OCI-LY7 (cell line): ENCODE data around the gene GNAI2. TPM values are rescaled to one million over a fixed set of nuclear protein-coding genes. Genes with fewer than 3 reads are reported as not detected.

ENCODE experiments used
- BruUV-seq: library from RNA; stranded (reverse); fragments of 400-500 nt; replicated peaks from 2 replicates; lab custom pipeline; 2021; lab: Mats Ljungman, UMichigan
- CTCF ChIA-PET: fragments of 300-600 bp; sonication (Branson Sonifier 250); formaldehyde crosslinking; loops from one replicate; lab custom pipeline; 2022; ENCODE audit warnings: antibody characterized with exemption; ENCODE audit not compliant: unreplicated experiment; lab: Charles Lee
- POLR2A ChIA-PET: fragments of 300-600 bp; sonication (Branson Sonifier 250); formaldehyde crosslinking; loops from one replicate; lab custom pipeline; 2022; ENCODE audit warnings: antibody characterized with exemption; lab: Charles Lee
- DNase-seq: peaks from one replicate; pipeline ENCODE4 v3.0.0-alpha.2; 2015; ENCODE audit warnings: low spot score
- H2AFZ ChIP-seq: fragments of 200-600 bp; sonication (generic), shearing (Covaris generic); 2 replicates; pipeline ENCODE4 v1.6.1; 2014; ENCODE audit warnings: mild to moderate bottlenecking, antibody characterized with exemption, low read length, moderate library complexity
- H3K27ac ChIP-seq: fragments of 200-600 bp; sonication (generic); 2 replicates; pipeline ENCODE4 v1.5.1; 2014; ENCODE audit warnings: mixed run types, low read depth, mild to moderate bottlenecking, moderate library complexity, low read length, inconsistent platforms; ENCODE audit not compliant: poor library complexity, severe bottlenecking
- H3K36me3 ChIP-seq: fragments of 200-600 bp; sonication (generic); 2 replicates; pipeline ENCODE4 v1.6.1; 2014; ENCODE audit warnings: mild to moderate bottlenecking, antibody characterized with exemption, low read length, moderate library complexity, mixed read lengths; ENCODE audit not compliant: insufficient read depth
- H3K4me1 ChIP-seq: fragments of 200-600 bp; sonication (generic); 2 replicates; pipeline ENCODE4 v1.5.1; 2014; ENCODE audit warnings: mild to moderate bottlenecking, low read length; ENCODE audit not compliant: insufficient read depth, poor library complexity, severe bottlenecking
- H3K4me2 ChIP-seq: fragments of 200-600 bp; sonication (generic); 2 replicates; pipeline ENCODE4 v1.6.1; 2014; ENCODE audit warnings: mild to moderate bottlenecking, low read length
- H3K4me3 ChIP-seq: fragments of 200-600 bp; sonication (generic); 2 replicates; pipeline ENCODE4 v1.5.1; 2014; ENCODE audit warnings: mild to moderate bottlenecking, low read depth, low read length; ENCODE audit not compliant: poor library complexity, severe bottlenecking
- H3K79me2 ChIP-seq: fragments of 200-600 bp; sonication (generic); 2 replicates; pipeline ENCODE4 v1.6.1; 2016; ENCODE audit warnings: low read depth, mild to moderate bottlenecking, low read length, moderate library complexity, mixed read lengths; ENCODE audit not compliant: insufficient read depth
- H3K9me2 ChIP-seq: fragments of 200-600 bp; sonication (generic); 2 replicates; pipeline ENCODE4 v1.6.1; 2016; ENCODE audit warnings: mild to moderate bottlenecking, low read length, mixed read lengths; ENCODE audit not compliant: insufficient read depth
- H3K9me3 ChIP-seq: fragments of 200-600 bp; sonication (generic); 2 replicates; pipeline ENCODE4 v1.6.1; 2014; ENCODE audit warnings: mild to moderate bottlenecking, mixed run types, low read length, mixed read lengths
- H4K20me1 ChIP-seq: fragments of 200-600 bp; sonication (generic); 2 replicates; pipeline ENCODE4 v1.6.1; 2014; ENCODE audit warnings: mild to moderate bottlenecking, antibody characterized with exemption, low read length, moderate library complexity, mixed read lengths; ENCODE audit not compliant: insufficient read depth
- EZH2phosphoT487 ChIP-seq: fragments of 200-600 bp; sonication (generic); IDR thresholded peaks from 2 replicates; pipeline ENCODE4 v1.6.1; 2018; ENCODE audit warnings: low read depth, borderline replicate concordance, mild to moderate bottlenecking, mixed run types, antibody characterized with exemption, low read length, moderate library complexity, mixed read lengths
- intact Hi-C: fragments of 100-400 bp; cut with micrococcal nuclease; formaldehyde crosslinking; loops from one replicate; pipeline ENCODE4 v1.10.0; 2022; ENCODE audit not compliant: unreplicated experiment
- total RNA-seq, 2 experiments: library from RNA; depleted of rRNA in 1 of 2; stranded (reverse); fragments of >200 nt in 1 of 2; shearing (Covaris generic) in 1 of 2; gene quantifications; 2 replicates each; pipeline ENCODE4 v1.2.3, GENCODE V29; 2014 to 2022
- TF ChIP-seq, protein P1 (sequence below): fragments of 200-600 bp; sonication (generic); conservative IDR thresholded peaks from 2 replicates; pipeline ENCODE4 v1.5.1; 2014; ENCODE audit warnings: mild to moderate bottlenecking, antibody characterized with exemption, low read length, moderate library complexity, mixed read lengths

GNAI2 gene
- total RNA-seq, 2 experiments from 2014 or later = 190 to 256 TPM

DNA sequence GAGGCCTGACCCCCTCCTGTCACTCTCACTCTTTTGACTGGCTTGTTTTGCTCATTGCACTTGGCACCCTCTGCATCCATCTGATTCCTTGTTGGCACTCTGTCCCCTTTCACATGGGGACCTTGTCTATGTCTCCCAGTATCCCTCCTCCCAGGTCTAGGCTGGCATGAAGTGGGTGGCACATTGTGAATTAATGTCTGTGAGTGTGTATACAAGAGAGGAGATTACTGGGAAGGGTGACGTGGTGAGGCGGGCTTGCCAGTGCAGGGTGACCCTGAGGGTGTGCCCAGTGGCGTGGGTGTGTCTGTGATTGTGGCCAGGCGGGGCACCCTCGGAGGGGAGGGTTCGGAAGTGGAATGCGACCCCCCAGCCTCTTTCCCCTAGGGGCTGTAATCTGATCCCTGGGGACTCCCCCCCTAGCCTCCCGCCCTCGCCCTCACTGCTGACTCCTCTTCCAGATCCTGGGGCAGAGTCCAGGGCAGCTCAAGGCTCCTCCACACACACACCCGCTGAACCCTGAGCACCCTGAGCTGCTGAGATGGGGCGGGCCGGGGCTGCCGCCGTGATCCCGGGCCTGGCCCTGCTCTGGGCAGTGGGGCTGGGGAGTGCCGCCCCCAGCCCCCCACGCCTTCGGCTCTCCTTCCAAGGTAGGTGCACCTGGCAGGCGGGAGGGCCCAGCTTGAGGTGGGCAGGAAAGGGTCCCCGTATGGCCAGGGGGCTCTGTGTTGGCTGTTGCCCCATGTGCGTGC is 32.9 kb downstream of the GNAI2 start, which contains the start of gene SEMA3B:
SEMA3B (plus strand) TSS at position 445 of the 749 bp plus-strand sequence; CDS start at position 539, 94 bp downstream.
- H3K36me3 ChIP-seq = no peaks in the 10 kb centered on the region
- DNase-seq = no peak
- H4K20me1 ChIP-seq = no peaks in the 10 kb centered on the region
- POLR2A ChIA-PET = interaction anchor here (0.6 kb wide), 1 partner anchor 31 kb away, joined by 6 read pairs; no protein-coding TSS in a partner anchor
- no peak within 1 kb of the TSS for H3K4me2 ChIP-seq
- H3K4me1 ChIP-seq = peaks cover 5% of the 10 kb centered on the region
- no peak within 1 kb of the TSS for H2AFZ ChIP-seq
- no peak within 1 kb of the TSS for H3K4me3 ChIP-seq
- H3K9me2 ChIP-seq = no peaks in the 10 kb centered on the region
- no peak for TF ChIP-seq EZH2phosphoT487
- TF ChIP-seq, protein P1, sequence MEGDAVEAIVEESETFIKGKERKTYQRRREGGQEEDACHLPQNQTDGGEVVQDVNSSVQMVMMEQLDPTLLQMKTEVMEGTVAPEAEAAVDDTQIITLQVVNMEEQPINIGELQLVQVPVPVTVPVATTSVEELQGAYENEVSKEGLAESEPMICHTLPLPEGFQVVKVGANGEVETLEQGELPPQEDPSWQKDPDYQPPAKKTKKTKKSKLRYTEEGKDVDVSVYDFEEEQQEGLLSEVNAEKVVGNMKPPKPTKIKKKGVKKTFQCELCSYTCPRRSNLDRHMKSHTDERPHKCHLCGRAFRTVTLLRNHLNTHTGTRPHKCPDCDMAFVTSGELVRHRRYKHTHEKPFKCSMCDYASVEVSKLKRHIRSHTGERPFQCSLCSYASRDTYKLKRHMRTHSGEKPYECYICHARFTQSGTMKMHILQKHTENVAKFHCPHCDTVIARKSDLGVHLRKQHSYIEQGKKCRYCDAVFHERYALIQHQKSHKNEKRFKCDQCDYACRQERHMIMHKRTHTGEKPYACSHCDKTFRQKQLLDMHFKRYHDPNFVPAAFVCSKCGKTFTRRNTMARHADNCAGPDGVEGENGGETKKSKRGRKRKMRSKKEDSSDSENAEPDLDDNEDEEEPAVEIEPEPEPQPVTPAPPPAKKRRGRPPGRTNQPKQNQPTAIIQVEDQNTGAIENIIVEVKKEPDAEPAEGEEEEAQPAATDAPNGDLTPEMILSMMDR = no peak
- BruUV-seq = no TSS peak
- CTCF ChIA-PET = no interaction called here
- no peak within 1 kb of the TSS for H3K27ac ChIP-seq
- H3K79me2 ChIP-seq = no peaks in the 10 kb centered on the region
- intact Hi-C loops = no loop called here
- no peaks in the 10 kb centered on the region for H3K9me3 ChIP-seq

DNA sequence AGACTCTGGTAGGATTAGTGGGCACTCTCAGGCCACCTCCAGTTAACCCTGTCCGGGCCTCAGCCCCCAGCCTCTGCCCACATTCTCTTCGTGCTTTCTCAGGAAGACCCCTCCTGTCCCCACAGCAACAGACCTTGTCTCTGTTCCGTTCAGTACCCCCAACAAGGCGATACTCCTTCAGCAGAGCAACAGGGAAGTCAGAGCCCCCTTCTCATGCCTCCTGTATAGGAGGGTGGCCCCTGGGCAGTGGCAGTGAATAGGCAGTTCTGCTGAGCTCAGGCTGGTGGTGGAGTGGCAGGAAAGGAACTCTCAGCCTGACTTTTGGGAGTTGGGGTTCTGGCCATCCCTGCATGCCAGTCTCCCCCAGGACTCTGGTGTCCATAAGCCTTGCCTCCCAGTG is 33.5 kb downstream of the GNAI2 start:
- ChIA-PET CTCF (no interaction called here), POLR2A (no interaction called here)
- intact Hi-C loops = no loop called here
- H3K4me1 ChIP-seq = peaks cover 5% of the 10 kb centered on the region
- H2AFZ ChIP-seq = no peak overlapping the region
- BruUV-seq = no TSS peak
- H3K9me3 ChIP-seq = no peaks in the 10 kb centered on the region
- no peaks in the 10 kb centered on the region for H3K9me2 ChIP-seq
- H4K20me1 ChIP-seq = no peaks in the 10 kb centered on the region
- no peaks in the 10 kb centered on the region for H3K79me2 ChIP-seq
- H3K4me2 ChIP-seq = no peak overlapping the region
- H3K4me3 ChIP-seq = no peak overlapping the region
- H3K27ac ChIP-seq = no peak overlapping the region
- H3K36me3 ChIP-seq = no peaks in the 10 kb centered on the region
- no peak for DNase-seq
- TF ChIP-seq, protein P1 = no peak

DNA sequence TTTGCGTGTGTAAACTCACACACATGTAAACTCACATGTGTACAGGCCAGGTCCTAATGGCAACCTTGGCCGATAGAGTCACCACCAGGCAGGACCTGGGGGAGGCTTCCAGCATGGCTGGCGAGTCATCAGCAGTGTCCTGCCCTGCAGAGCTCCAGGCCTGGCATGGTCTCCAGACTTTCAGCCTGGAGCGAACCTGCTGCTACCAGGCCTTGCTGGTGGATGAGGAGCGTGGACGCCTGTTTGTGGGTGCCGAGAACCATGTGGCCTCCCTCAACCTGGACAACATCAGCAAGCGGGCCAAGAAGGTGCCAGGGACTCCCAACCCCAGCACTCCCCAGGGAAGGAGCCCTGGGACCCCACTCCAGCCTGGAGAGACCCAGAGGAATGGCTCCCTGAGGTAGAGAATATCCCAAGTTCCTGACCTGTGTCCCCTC is 34.0 kb downstream of the GNAI2 start:
- no peak overlapping the region for H3K4me3 ChIP-seq
- H4K20me1 ChIP-seq = no peaks in the 10 kb centered on the region
- TF ChIP-seq, protein P1 = no peak
- no peak for TF ChIP-seq EZH2phosphoT487
- no peaks in the 10 kb centered on the region for H3K79me2 ChIP-seq
- BruUV-seq = no TSS peak
- ChIA-PET POLR2A (interaction anchor here (0.6 kb wide), 1 partner anchor 10 kb away, joined by 3 read pairs; no protein-coding TSS in a partner anchor), CTCF (no interaction called here)
- peaks cover 5% of the 10 kb centered on the region for H3K4me1 ChIP-seq
- H3K9me2 ChIP-seq = no peaks in the 10 kb centered on the region
- H3K27ac ChIP-seq = no peak overlapping the region
- no peaks in the 10 kb centered on the region for H3K9me3 ChIP-seq
- H3K36me3 ChIP-seq = no peaks in the 10 kb centered on the region
- intact Hi-C loops = no loop called here
- DNase-seq = no peak
- H3K4me2 ChIP-seq = no peak overlapping the region
- H2AFZ ChIP-seq = no peak overlapping the region
